Tibial nerve (tissue), 4 donors: ENCODE data around the gene COL27A1. TPM values are rescaled to one million over a fixed set of nuclear protein-coding genes. Genes with fewer than 3 reads are reported as not detected.

Experiments used
- DNase-seq, 2 donors: peaks; one replicate each; pipeline ENCODE4 v3.0.0-alpha.2; 2019; ENCODE audit warnings: low spot score in 2 of 2
- H3K27ac ChIP-seq, 4 donors: fragments of 200-600 bp; sonication (generic) in 3 of 4; one replicate each; pipeline ENCODE4 v1.5.1; 2017 to 2019; ENCODE audit warnings: mild to moderate bottlenecking in 1 of 4
- H3K27me3 ChIP-seq, 2 donors: fragments of 200-600 bp; sonication (generic) in 1 of 2; one replicate each; pipeline versions ENCODE4 v1.5.1 to v1.6.0; 2017 to 2019
- H3K36me3 ChIP-seq, 3 donors: fragments of 200-600 bp; sonication (generic); one replicate each; pipeline ENCODE4 v1.5.1; 2018 to 2019
- H3K4me1 ChIP-seq, 4 donors: fragments of 200-600 bp; sonication (generic) in 3 of 4; one replicate each; pipeline ENCODE4 v1.5.1; 2017 to 2019
- H3K4me3 ChIP-seq, 4 donors: fragments of 200-600 bp; sonication (generic) in 3 of 4; one replicate each; pipeline ENCODE4 v1.5.1; 2017 to 2019; ENCODE audit warnings: mild to moderate bottlenecking in 1 of 4, moderate library complexity in 1 of 4
- H3K9me3 ChIP-seq, 4 donors: fragments of 200-600 bp; sonication (generic) in 3 of 4; one replicate each; pipeline ENCODE4 v1.5.1; 2017 to 2019
- CTCF ChIP-seq, 5 experiments: fragments of 200-600 bp in 3 of 5; fragments of 450-650 bp in 2 of 5; sonication (generic) in 3 of 5; IDR thresholded peaks; one replicate each; pipeline ENCODE4 v1.5.1; 2016 to 2019; ENCODE audit warnings: antibody characterized with exemption in 5 of 5, mild to moderate bottlenecking in 3 of 5, moderate library complexity in 2 of 5
- EP300 ChIP-seq, 2 donors: sonication (generic); formaldehyde crosslinking; IDR thresholded peaks; one replicate each; pipeline ENCODE4 v1.6.1; 2017; ENCODE audit warnings: antibody characterized with exemption in 2 of 2, mild to moderate bottlenecking in 1 of 2
- POLR2A ChIP-seq, 2 donors: fragments of 450-650 bp; IDR thresholded peaks; one replicate each; pipeline ENCODE4 v1.6.1; 2017; ENCODE audit warnings: antibody characterized with exemption in 2 of 2, mild to moderate bottlenecking in 2 of 2, moderate library complexity in 2 of 2
- WGBS, 2 donors: methylation state at CpG; one replicate each; pipeline ENCODE4 v1.1.5; 2018; 5-methylcytosine and 5-hydroxymethylcytosine counted together
- total RNA-seq, 4 donors: library from RNA; depleted of rRNA; stranded (reverse); fragments of >200 nt; gene quantifications; one replicate each; pipeline ENCODE4 v1.1.0, GENCODE V29; 2016

Gene COL27A1
- total RNA-seq, 4 donors from 2014 or later = 14.9 to 55.8 (median 27.7) TPM

- WGBS, 2 donors = 65 to 68% methylated on average over 5 of the region's 5 CpGs
- H3K36me3 ChIP-seq = peaks cover 0 to 59% (median 0%) of the 10 kb centered on the region in 3 donors
- H3K27ac ChIP-seq = no peak overlapping the region
- H3K4me1 ChIP-seq = peaks cover 0 to 7% (median 0%) of the 10 kb centered on the region in 4 donors
- H3K27me3 ChIP-seq = no peaks in the 10 kb centered on the region
- no peak for DNase-seq
- TF ChIP-seq CTCF (IDR thresholded peaks at IDR 0.05) (no peak), EP300 (IDR thresholded peaks at IDR 0.05) (no peak), POLR2A (IDR thresholded peaks at IDR 0.05) (no peak)
- no peak overlapping the region for H3K4me3 ChIP-seq
- no peaks in the 10 kb centered on the region for H3K9me3 ChIP-seq
Measured at GRCh38 chr9:114303571-114303970, 148.2 kb downstream of the COL27A1 start.

DNA sequence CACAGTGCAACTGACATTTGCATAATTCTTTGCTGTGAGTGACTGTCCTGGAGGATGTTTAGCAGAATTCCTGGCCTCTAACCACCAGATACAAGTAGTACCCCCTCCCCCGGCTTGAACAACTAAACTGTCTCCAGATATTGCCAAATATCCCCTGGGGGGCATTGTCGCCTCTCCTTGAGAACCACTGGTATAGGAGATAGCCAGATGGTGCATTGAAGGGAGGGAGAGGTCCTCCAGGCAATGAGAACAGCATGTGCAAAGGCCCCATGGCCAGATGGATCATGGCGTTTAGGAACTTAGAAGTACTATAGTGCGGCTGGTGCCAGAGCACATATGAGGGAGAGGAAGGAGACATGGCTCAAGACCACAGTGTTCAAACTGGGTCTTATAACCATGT lies 148.6 kb downstream of the COL27A1 start:
- DNase-seq = no peak
- Histone ChIP-seq H3K4me1 (peaks cover 0 to 7% (median 0%) of the 10 kb centered on the region in 4 donors), H3K9me3 (no peaks in the 10 kb centered on the region), H3K27me3 (no peaks in the 10 kb centered on the region), H3K27ac (no peak overlapping the region), H3K36me3 (peaks cover 0 to 60% (median 0%) of the 10 kb centered on the region in 3 donors), H3K4me3 (no peak overlapping the region)
- TF ChIP-seq EP300 (IDR thresholded peaks at IDR 0.05) = no peak
- no peak for TF ChIP-seq POLR2A (IDR thresholded peaks at IDR 0.05)
- no peak for TF ChIP-seq CTCF (IDR thresholded peaks at IDR 0.05)
- WGBS, 2 donors = 90 to 93% methylated on average over 4 of the region's 4 CpGs

GRCh38 chr9:114304416-114305188 lies 149.3 kb downstream of the COL27A1 start:
- no peak for TF ChIP-seq CTCF (IDR thresholded peaks at IDR 0.05)
- no peak for TF ChIP-seq POLR2A (IDR thresholded peaks at IDR 0.05)
- TF ChIP-seq EP300 (IDR thresholded peaks at IDR 0.05) = no peak
- Histone ChIP-seq H3K36me3 (peaks cover 0 to 60% (median 0%) of the 10 kb centered on the region in 3 donors), H3K27ac (no peak overlapping the region), H3K9me3 (no peaks in the 10 kb centered on the region), H3K4me1 (peaks cover 0 to 7% (median 0%) of the 10 kb centered on the region in 4 donors), H3K27me3 (no peaks in the 10 kb centered on the region), H3K4me3 (no peak overlapping the region)
- 88 to 90% methylated on average over 9 to 10 of the region's 10 CpGs for WGBS, 2 donors
- no peak for DNase-seq

DNA sequence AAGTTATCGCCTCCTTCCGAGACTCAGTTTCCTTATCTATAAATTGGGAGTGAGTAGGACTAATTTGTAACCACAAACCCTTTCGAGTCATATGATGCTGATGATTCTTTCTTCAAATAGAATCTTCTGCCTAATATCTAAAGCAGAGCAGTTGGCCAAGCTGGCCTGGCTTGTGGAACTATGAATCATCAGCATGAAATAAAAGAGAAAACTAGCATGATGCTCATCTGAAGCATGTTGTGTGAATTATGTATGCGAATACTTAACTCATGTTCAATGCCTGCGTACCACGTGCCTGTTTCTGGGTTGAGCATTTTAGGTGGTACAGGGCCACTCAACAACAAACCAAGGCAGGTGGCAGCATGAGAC lies 152.5 kb downstream of the COL27A1 start:
- 86 to 90% methylated on average over 6 of the region's 6 CpGs for WGBS, 2 donors
- Histone ChIP-seq H3K36me3 (peaks cover 0 to 61% (median 0%) of the 10 kb centered on the region in 3 donors), H3K9me3 (no peaks in the 10 kb centered on the region), H3K4me3 (no peak overlapping the region), H3K4me1 (peaks cover 0 to 7% (median 0%) of the 10 kb centered on the region in 4 donors), H3K27me3 (no peaks in the 10 kb centered on the region), H3K27ac (no peak overlapping the region)
- TF ChIP-seq EP300 (IDR thresholded peaks at IDR 0.05) (no peak), CTCF (IDR thresholded peaks at IDR 0.05) (no peak), POLR2A (IDR thresholded peaks at IDR 0.05) (no peak)
- no peak for DNase-seq

GRCh38 chr9:114308361-114308950 lies 153.1 kb downstream of the COL27A1 start:
- no peak for DNase-seq
- peaks cover 0 to 7% (median 0%) of the 10 kb centered on the region in 4 donors for H3K4me1 ChIP-seq
- H3K4me3 ChIP-seq = no peak overlapping the region
- peaks cover 0 to 61% (median 0%) of the 10 kb centered on the region in 3 donors for H3K36me3 ChIP-seq
- H3K9me3 ChIP-seq = no peaks in the 10 kb centered on the region
- 92 to 97% methylated on average over 8 to 13 of the region's 13 CpGs for WGBS, 2 donors
- H3K27ac ChIP-seq = no peak overlapping the region
- no peaks in the 10 kb centered on the region for H3K27me3 ChIP-seq
- TF ChIP-seq EP300 (IDR thresholded peaks at IDR 0.05) (no peak), CTCF (IDR thresholded peaks at IDR 0.05) (no peak), POLR2A (IDR thresholded peaks at IDR 0.05) (no peak)
